Fibroblast of lung (primary cell): ENCODE data around the gene ASPN.

Experiments used
- EZH2 ChIP-seq: IDR thresholded peaks from 2 replicates; pipeline ENCODE4 v1.5.1; 2012; ENCODE audit warnings: low read length, control low read depth, mild to moderate bottlenecking; ENCODE audit errors: missing control alignments
- TF ChIP-seq, protein P1 (sequence below), 2 donors: IDR thresholded peaks in 1 of 2; conservative IDR thresholded peaks in 1 of 2; 1 replicate in 1 of 2; 2 replicates in 1 of 2; pipeline ENCODE4 v1.5.1; 2011 to 2012; ENCODE audit warnings: low read length in 2 of 2, control low read depth in 1 of 2, inconsistent platforms in 1 of 2, low read depth in 1 of 2, mild to moderate bottlenecking in 1 of 2

DNA sequence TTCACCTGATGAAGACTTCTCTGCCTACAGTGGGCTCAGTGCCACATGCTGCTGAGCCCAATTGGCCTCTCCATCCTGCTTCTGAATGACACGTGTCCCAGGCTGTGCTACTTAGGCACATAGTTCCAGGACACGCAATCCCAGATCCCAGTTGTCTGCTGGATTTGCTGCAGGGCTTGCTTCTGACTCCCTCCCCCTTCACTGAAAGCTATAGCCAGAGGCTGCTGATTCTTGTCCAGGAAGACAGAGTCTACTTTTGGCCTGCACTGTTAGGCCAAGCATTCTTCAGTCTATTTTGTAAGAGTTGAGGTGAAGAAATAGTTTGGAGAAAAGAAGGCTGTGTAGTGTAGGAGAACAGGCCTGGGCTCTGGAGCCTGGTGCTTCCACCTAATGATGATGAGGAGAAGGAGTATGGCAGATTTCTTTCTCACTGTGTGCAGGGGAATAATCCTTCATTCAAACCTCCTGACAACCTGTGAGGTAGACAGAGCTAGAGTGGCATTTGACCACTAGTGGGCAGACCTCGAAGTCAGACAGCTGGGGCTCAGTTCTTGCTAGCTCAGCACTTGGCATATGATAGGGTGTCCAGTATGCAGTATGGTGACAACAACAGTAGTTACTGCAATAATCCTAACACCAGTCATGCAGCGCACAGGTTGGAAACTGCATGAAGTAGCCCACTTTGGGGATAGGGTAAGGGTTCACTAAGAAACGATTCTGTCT is 19.5 kb upstream of the ASPN start:
- TF ChIP-seq EZH2 = no peak
- TF ChIP-seq, protein P1, sequence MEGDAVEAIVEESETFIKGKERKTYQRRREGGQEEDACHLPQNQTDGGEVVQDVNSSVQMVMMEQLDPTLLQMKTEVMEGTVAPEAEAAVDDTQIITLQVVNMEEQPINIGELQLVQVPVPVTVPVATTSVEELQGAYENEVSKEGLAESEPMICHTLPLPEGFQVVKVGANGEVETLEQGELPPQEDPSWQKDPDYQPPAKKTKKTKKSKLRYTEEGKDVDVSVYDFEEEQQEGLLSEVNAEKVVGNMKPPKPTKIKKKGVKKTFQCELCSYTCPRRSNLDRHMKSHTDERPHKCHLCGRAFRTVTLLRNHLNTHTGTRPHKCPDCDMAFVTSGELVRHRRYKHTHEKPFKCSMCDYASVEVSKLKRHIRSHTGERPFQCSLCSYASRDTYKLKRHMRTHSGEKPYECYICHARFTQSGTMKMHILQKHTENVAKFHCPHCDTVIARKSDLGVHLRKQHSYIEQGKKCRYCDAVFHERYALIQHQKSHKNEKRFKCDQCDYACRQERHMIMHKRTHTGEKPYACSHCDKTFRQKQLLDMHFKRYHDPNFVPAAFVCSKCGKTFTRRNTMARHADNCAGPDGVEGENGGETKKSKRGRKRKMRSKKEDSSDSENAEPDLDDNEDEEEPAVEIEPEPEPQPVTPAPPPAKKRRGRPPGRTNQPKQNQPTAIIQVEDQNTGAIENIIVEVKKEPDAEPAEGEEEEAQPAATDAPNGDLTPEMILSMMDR (conservative IDR thresholded peaks at IDR 0.05 in 1 of 2, IDR thresholded peaks at IDR 0.05 in 1 of 2; ENCODE audit: low read depth in 1 of 2, low read length in 2 of 2) = peak; percentile 43 to 52
